GM12872 (cell line): ENCODE results near the gene SPRYD3.

Experiments used
- CTCF ChIP-seq: IDR thresholded peaks from 3 replicates; pipeline ENCODE4 v1.5.1; 2011; ENCODE audit warnings: low read depth, mild to moderate bottlenecking, low read length, moderate library complexity; ENCODE audit not compliant: insufficient read depth

SPRYD3 gene, protein sequence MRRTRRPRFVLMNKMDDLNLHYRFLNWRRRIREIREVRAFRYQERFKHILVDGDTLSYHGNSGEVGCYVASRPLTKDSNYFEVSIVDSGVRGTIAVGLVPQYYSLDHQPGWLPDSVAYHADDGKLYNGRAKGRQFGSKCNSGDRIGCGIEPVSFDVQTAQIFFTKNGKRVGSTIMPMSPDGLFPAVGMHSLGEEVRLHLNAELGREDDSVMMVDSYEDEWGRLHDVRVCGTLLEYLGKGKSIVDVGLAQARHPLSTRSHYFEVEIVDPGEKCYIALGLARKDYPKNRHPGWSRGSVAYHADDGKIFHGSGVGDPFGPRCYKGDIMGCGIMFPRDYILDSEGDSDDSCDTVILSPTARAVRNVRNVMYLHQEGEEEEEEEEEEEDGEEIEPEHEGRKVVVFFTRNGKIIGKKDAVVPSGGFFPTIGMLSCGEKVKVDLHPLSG

DNA sequence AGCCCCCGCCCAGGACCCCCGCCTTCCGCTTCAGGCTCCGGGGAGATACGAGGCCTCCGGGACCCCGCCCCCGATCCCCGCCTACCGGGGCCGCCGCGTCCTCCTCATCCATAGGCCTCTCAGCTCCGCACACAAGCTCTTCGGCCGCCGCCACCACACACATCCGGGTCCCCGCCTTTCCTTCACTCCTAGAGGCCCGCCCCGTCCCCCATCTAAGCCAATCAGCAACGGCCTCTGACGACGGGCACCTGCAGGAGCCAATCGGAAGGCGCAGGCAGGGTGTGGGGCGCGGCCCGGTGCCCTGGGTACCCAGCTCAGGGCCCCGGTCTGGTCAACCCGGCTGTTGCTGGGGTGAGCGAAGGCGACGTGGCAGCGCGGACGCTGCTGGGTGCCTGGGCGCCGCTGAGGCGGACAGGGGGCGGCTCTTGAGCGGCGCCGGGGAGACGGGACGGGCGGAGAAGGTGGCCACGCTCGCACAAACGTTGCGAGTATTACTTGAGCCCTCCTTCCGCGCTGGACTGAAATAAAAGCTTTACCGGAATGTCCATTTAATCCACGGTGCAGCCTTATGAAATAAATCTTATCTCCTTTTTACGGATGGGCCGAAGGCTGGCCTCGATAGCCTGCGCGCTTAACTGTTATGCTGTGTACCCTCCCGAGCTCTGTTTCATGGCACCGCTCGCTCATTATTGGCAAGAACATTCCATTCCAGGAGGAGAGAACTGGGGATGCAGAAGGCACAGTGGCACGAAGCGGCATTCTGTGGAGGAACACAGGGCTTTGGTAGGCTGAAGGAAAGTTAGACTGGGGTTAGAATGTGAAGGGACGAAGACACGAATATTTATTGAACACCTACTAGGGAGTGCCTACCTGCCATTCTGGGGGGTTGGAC, at the start of gene SPRYD3:
SPRYD3 (minus strand) TSS at position 165 of the 892 bp plus-strand sequence; CDS start at position 108, 57 bp downstream.
- TF ChIP-seq CTCF = no peak

- TF ChIP-seq CTCF = no peak
These were observed 48.0 kb upstream of the SPRYD3 start for GRCh38 chr12:53127169-53127568.

DNA sequence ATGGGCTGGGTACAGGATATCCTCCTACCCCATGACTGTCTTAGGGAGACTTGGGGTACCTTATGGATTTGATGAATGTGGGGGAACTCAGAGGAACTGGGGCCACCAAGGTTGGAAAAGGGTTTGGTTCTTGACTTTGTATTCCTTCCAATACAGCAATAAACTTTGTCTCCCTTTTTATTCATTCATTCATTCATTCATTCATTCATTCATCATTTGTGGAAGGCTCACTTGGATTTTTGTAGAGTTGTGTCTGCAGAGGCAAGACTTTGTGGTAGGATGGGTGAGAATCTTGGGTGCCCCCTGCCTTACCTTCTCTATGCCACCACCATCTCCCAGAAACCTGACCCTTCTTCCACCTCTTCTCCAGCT, 45.1 kb upstream of the SPRYD3 start:
- no peak for TF ChIP-seq CTCF

DNA sequence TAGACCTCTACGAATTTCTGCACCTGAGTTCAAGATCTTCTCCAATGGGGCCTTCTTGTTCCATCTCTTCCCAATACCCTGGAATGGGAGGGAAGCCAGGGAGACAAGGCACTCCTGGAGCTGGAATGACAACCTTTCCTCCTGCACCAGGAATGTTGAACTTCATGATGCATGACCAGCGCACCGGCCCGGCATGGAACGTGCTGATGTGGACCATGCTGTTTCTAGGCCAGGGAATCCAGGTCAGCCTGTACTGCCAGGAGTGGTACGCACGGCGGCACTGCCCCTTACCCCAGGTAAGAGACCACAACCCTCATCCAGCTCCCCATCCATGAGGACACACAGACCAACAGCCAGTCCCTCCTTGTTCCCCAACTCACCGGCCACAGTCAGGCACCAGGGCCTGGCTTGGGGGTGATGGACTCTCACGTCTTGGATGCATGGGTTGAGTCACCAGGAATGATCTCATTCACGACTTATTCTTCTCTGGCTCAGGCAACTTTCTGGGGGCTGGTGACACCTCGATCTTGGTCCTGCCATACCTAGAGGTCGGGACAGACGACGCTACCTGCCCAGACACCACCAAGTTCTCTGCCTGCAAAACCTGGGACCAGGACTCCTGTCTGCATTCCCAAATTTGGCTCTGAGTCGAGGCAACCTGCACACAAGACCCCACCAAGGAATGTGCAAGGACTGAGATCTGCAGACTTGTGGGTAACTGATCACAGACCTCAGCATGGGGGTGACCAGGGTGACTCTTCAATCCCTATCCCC, 44.6 kb upstream of the SPRYD3 start:
- TF ChIP-seq CTCF = no peak

DNA sequence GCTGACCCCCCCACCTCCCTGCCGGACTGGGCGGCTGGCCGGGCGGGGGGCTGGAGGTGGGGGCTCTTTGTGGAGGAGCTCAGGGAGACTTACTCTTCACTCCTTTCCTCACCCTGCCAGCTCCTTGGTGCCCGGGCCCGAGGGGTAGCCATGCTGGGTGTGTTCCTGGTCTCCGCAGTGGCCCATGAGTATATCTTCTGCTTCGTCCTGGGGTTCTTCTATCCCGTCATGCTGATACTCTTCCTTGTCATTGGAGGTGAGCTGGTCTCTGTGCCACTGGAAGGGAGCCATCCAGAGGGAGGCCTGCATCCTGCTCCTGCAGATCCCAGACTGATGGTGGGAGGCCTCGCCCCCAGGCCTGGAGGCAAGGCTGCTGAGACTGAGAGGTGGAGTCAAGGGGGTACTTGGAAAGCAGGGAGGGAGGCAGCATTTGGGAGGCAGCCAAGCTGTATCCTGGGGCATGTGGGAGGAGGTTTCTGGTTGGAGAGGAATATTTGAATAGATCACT, 43.8 kb upstream of the SPRYD3 start:
- no peak for TF ChIP-seq CTCF

- TF ChIP-seq CTCF = no peak
These were observed 41.7 kb upstream of the SPRYD3 start for GRCh38 chr12:53120685-53121525.
